CD4-positive, alpha-beta memory T cell (primary cell): Measurements from ENCODE around the gene CAMTA1. TPM values are rescaled to one million over a fixed set of nuclear protein-coding genes. Genes with fewer than 3 reads are reported as not detected.

ENCODE experiments used
- CTCF ChIA-PET: fragments of 350-600 bp; sonication (Branson Sonifier 250); formaldehyde crosslinking; loops from one replicate; lab custom pipeline; 2021; ENCODE audit warnings: inconsistent platforms; ENCODE audit not compliant: partially characterized antibody; lab: Charles Lee
- POLR2A ChIA-PET: fragments of 350-600 bp; sonication (Branson Sonifier 250); formaldehyde crosslinking; loops from one replicate; lab custom pipeline; 2021; ENCODE audit not compliant: partially characterized antibody; lab: Charles Lee
- DNase-seq, 5 donors: peaks; one replicate each; pipeline versions ENCODE4 v3.0.0 to v3.0.0-alpha.2; 2020 to 2022; ENCODE audit warnings: mixed read lengths in 1 of 5
- H3K27ac ChIP-seq: one replicate; pipeline ENCODE4 v1.7.0; 2013; ENCODE audit warnings: low read depth, low read length
- H3K27me3 ChIP-seq: 2 replicates; pipeline ENCODE4 v1.7.0; 2013; ENCODE audit warnings: mild to moderate bottlenecking, low read length, moderate library complexity; ENCODE audit not compliant: insufficient read depth
- H3K36me3 ChIP-seq: 2 replicates; pipeline ENCODE4 v1.7.0; 2013; ENCODE audit warnings: mild to moderate bottlenecking, low read length, moderate library complexity; ENCODE audit not compliant: insufficient read depth
- H3K4me1 ChIP-seq: 2 replicates; pipeline ENCODE4 v1.7.0; 2013; ENCODE audit warnings: mild to moderate bottlenecking, low read length, moderate library complexity; ENCODE audit not compliant: insufficient read depth
- H3K4me3 ChIP-seq, 2 donors: one replicate each; pipeline ENCODE4 v1.7.0; 2013; ENCODE audit warnings: low read length in 2 of 2, mild to moderate bottlenecking in 1 of 2
- H3K9me3 ChIP-seq, 2 donors: one replicate each; pipeline ENCODE4 v1.7.0; 2013; ENCODE audit warnings: low read length in 2 of 2, control low read depth in 1 of 2; ENCODE audit not compliant: control insufficient read depth in 1 of 2
- H3K27ac Mint-ChIP-seq, 7 donors: one replicate each; pipeline ENCODE4 v1.8.0; 2020 to 2021; ENCODE audit warnings: mixed read lengths in 7 of 7, mild to moderate bottlenecking in 6 of 7, inconsistent platforms in 3 of 7, moderate library complexity in 3 of 7
- H3K27me3 Mint-ChIP-seq, 2 donors: one replicate each; pipeline ENCODE4 v1.8.0; 2020 to 2021; ENCODE audit warnings: mixed read lengths in 2 of 2
- H3K36me3 Mint-ChIP-seq, 2 donors: one replicate each; pipeline ENCODE4 v1.8.0; 2020 to 2021; ENCODE audit warnings: mixed read lengths in 2 of 2, inconsistent platforms in 1 of 2, mild to moderate bottlenecking in 1 of 2
- H3K4me1 Mint-ChIP-seq, 4 donors: one replicate each; pipeline ENCODE4 v1.8.0; 2020 to 2021; ENCODE audit warnings: mixed read lengths in 4 of 4, mild to moderate bottlenecking in 1 of 4
- H3K4me3 Mint-ChIP-seq, 8 donors: one replicate each; pipeline ENCODE4 v1.8.0; 2020 to 2021; ENCODE audit warnings: mixed read lengths in 8 of 8, mild to moderate bottlenecking in 7 of 8, moderate library complexity in 6 of 8, inconsistent platforms in 3 of 8
- H3K9me3 Mint-ChIP-seq, 8 donors: one replicate each; pipeline ENCODE4 v1.8.0; 2020 to 2021; ENCODE audit warnings: mixed read lengths in 8 of 8, mild to moderate bottlenecking in 5 of 8, inconsistent platforms in 3 of 8, moderate library complexity in 1 of 8
- intact Hi-C: fragments of 100-400 bp; cut with micrococcal nuclease; formaldehyde crosslinking; loops from one replicate; pipeline ENCODE4 v1.15.1; 2023
- polyA plus RNA-seq, 2 donors: library from polyadenylated mRNA; unstranded; fragments of 300-500 nt; fragmentation: Illumina TruSeq; gene quantifications; one replicate each; pipeline ENCODE4 v1.2.3, GENCODE V29; 2021
- total RNA-seq, 2 experiments: library from RNA; stranded (reverse); gene quantifications; one replicate each; pipeline ENCODE4 v1.2.3, GENCODE V29; 2021

CAMTA1 gene
- total and polyA plus RNA-seq, 4 experiments from 2014 or later: 39.1 to 118 (median 59.9) TPM

GRCh38 chr1:7652061-7652460, 866.8 kb downstream of the CAMTA1 start:
- POLR2A ChIA-PET: no interaction called here
- H3K36me3 Mint-ChIP-seq: no peaks in the 10 kb centered on the region
- CTCF ChIA-PET: no interaction called here

GRCh38 chr1:7652515-7653098, 867.4 kb downstream of the CAMTA1 start:
- no peak for DNase-seq
- H3K9me3 ChIP-seq: no peaks in the 10 kb centered on the region
- H3K27me3 ChIP-seq: no peaks in the 10 kb centered on the region
- intact Hi-C loops: no loop called here
- H3K27ac ChIP-seq: no peak overlapping the region
- no peak overlapping the region for H3K4me3 ChIP-seq
- Mint-ChIP-seq H3K9me3 (peaks cover 0 to 2% (median 0%) of the 10 kb centered on the region in 8 donors), H3K27me3 (no peaks in the 10 kb centered on the region), H3K4me1 (no peaks in the 10 kb centered on the region), H3K27ac (no peak overlapping the region), H3K36me3 (no peaks in the 10 kb centered on the region), H3K4me3 (no peak overlapping the region)
- H3K4me1 ChIP-seq: no peaks in the 10 kb centered on the region
- H3K36me3 ChIP-seq: no peaks in the 10 kb centered on the region
- ChIA-PET CTCF (no interaction called here), POLR2A (no interaction called here)

More at GRCh38 chr1:7652061-7652460, 866.8 kb downstream of the CAMTA1 start:
- Mint-ChIP-seq H3K4me3 (no peak overlapping the region), H3K27ac (peak overlapping the region in 1 of 7 donors; percentile 19), H3K9me3 (peaks cover 0 to 2% (median 0%) of the 10 kb centered on the region in 8 donors), H3K27me3 (no peaks in the 10 kb centered on the region), H3K4me1 (no peaks in the 10 kb centered on the region)
- Histone ChIP-seq H3K9me3 (no peaks in the 10 kb centered on the region), H3K27me3 (no peaks in the 10 kb centered on the region), H3K27ac (no peak overlapping the region), H3K36me3 (no peaks in the 10 kb centered on the region), H3K4me3 (no peak overlapping the region), H3K4me1 (no peaks in the 10 kb centered on the region)
- intact Hi-C loops: no loop called here
- DNase-seq: no peak

GRCh38 chr1:7654725-7655124, 869.5 kb downstream of the CAMTA1 start:
- DNase-seq: no peak
- Mint-ChIP-seq H3K4me1 (no peaks in the 10 kb centered on the region), H3K9me3 (peaks cover 0 to 2% (median 0%) of the 10 kb centered on the region in 8 donors), H3K27me3 (no peaks in the 10 kb centered on the region), H3K27ac (no peak overlapping the region), H3K36me3 (no peaks in the 10 kb centered on the region), H3K4me3 (no peak overlapping the region)
- H3K4me1 ChIP-seq: no peaks in the 10 kb centered on the region
- H3K27ac ChIP-seq: no peak overlapping the region
- H3K4me3 ChIP-seq: no peak overlapping the region
- POLR2A ChIA-PET: no interaction called here
- intact Hi-C loops: no loop called here
- H3K9me3 ChIP-seq: no peaks in the 10 kb centered on the region
- no peaks in the 10 kb centered on the region for H3K36me3 ChIP-seq
- CTCF ChIA-PET: no interaction called here
- no peaks in the 10 kb centered on the region for H3K27me3 ChIP-seq

GRCh38 chr1:7655354-7655753, 870.1 kb downstream of the CAMTA1 start:
- no peaks in the 10 kb centered on the region for H3K4me1 Mint-ChIP-seq

GRCh38 chr1:7656557-7657215, 871.4 kb downstream of the CAMTA1 start:
- no peak overlapping the region for H3K4me3 ChIP-seq
- Mint-ChIP-seq H3K36me3 (no peaks in the 10 kb centered on the region), H3K4me3 (no peak overlapping the region), H3K9me3 (peaks cover 0 to 2% (median 0%) of the 10 kb centered on the region in 8 donors), H3K27me3 (peaks cover 0 to 2% of the 10 kb centered on the region in 2 donors), H3K4me1 (no peaks in the 10 kb centered on the region), H3K27ac (no peak overlapping the region)
- no peaks in the 10 kb centered on the region for H3K36me3 ChIP-seq
- H3K4me1 ChIP-seq: no peaks in the 10 kb centered on the region
- no peak overlapping the region for H3K27ac ChIP-seq
- intact Hi-C loops: no loop called here
- H3K27me3 ChIP-seq: no peaks in the 10 kb centered on the region
- no peak for DNase-seq
- CTCF ChIA-PET: no interaction called here
- H3K9me3 ChIP-seq: no peaks in the 10 kb centered on the region
- POLR2A ChIA-PET: no interaction called here

More at GRCh38 chr1:7655354-7655753, 870.1 kb downstream of the CAMTA1 start:
- no peak overlapping the region for H3K4me3 ChIP-seq
- Mint-ChIP-seq H3K4me3 (no peak overlapping the region), H3K36me3 (no peaks in the 10 kb centered on the region), H3K9me3 (peaks cover 0 to 2% (median 0%) of the 10 kb centered on the region in 8 donors), H3K27me3 (no peaks in the 10 kb centered on the region), H3K27ac (peak overlapping the region in 1 of 7 donors; percentile 24)
- no peaks in the 10 kb centered on the region for H3K36me3 ChIP-seq
- H3K4me1 ChIP-seq: no peaks in the 10 kb centered on the region
- no peak for DNase-seq
- intact Hi-C loops: no loop called here
- H3K27me3 ChIP-seq: no peaks in the 10 kb centered on the region
- H3K27ac ChIP-seq: no peak overlapping the region
- ChIA-PET CTCF (no interaction called here), POLR2A (no interaction called here)
- no peaks in the 10 kb centered on the region for H3K9me3 ChIP-seq

- H3K27me3 Mint-ChIP-seq: peaks cover 0 to 2% of the 10 kb centered on the region in 2 donors
- CTCF ChIA-PET: interaction anchor here (1.0 kb wide), 2 partner anchors 12 to 21 kb away, joined by 3 to 4 read pairs; no protein-coding TSS in a partner anchor
- H3K4me3 ChIP-seq: no peak overlapping the region
Observed at GRCh38 chr1:7657287-7658016, 872.2 kb downstream of the CAMTA1 start.

GRCh38 chr1:7658099-7658498, 872.8 kb downstream of the CAMTA1 start:
- ChIA-PET POLR2A (no interaction called here), CTCF (interaction anchor here (1.0 kb wide), 2 partner anchors 11 to 21 kb away, joined by 3 to 4 read pairs; no protein-coding TSS in a partner anchor)
- no peaks in the 10 kb centered on the region for H3K36me3 Mint-ChIP-seq
- Histone ChIP-seq H3K27ac (no peak overlapping the region), H3K9me3 (no peaks in the 10 kb centered on the region), H3K4me1 (no peaks in the 10 kb centered on the region), H3K27me3 (no peaks in the 10 kb centered on the region), H3K36me3 (no peaks in the 10 kb centered on the region), H3K4me3 (no peak overlapping the region)
- H3K9me3 Mint-ChIP-seq: peaks cover 0 to 2% (median 0%) of the 10 kb centered on the region in 8 donors
- no peak overlapping the region for H3K27ac Mint-ChIP-seq
- DNase-seq: no peak
- no peaks in the 10 kb centered on the region for H3K4me1 Mint-ChIP-seq
- H3K4me3 Mint-ChIP-seq: no peak overlapping the region
- H3K27me3 Mint-ChIP-seq: peaks cover 0 to 2% of the 10 kb centered on the region in 2 donors
- intact Hi-C loops: no loop called here

More at GRCh38 chr1:7657287-7658016, 872.2 kb downstream of the CAMTA1 start:
- POLR2A ChIA-PET: no interaction called here
- Histone ChIP-seq H3K4me1 (no peaks in the 10 kb centered on the region), H3K27ac (no peak overlapping the region), H3K9me3 (no peaks in the 10 kb centered on the region), H3K36me3 (no peaks in the 10 kb centered on the region), H3K27me3 (no peaks in the 10 kb centered on the region)
- no peak for DNase-seq
- intact Hi-C loops: no loop called here
- Mint-ChIP-seq H3K4me1 (no peaks in the 10 kb centered on the region), H3K36me3 (no peaks in the 10 kb centered on the region), H3K4me3 (no peak overlapping the region), H3K27ac (no peak overlapping the region), H3K9me3 (peaks cover 0 to 2% (median 0%) of the 10 kb centered on the region in 8 donors)
